Sciatic nerve (tissue), 2 donors: ENCODE results near the gene SPACDR. TPM values are rescaled to one million over a fixed set of nuclear protein-coding genes. Genes with fewer than 3 reads are reported as not detected.
A peak's percentile ranks its signal among the peaks of the same experiment; 100 is the strongest.
"Not testable (repeated sequence)": the region's sequence is repeated elsewhere in the genome, so short reads cannot be mapped to it uniquely, and the experiment has no call there.

Experiments
- ATAC-seq: fragments of 200-7000 bp; cut with Tn5 transposase; one replicate; pipeline ENCODE4 v1.9.1; 2020; ENCODE audit warnings: mild to moderate bottlenecking, moderate library complexity
- DNase-seq: peaks from one replicate; pipeline ENCODE4 v3.0.0-alpha.2; 2020; ENCODE audit warnings: low spot score
- intact Hi-C: fragments of 100-400 bp; cut with DNase I; formaldehyde crosslinking; loops from one replicate; pipeline ENCODE4 v1.14.2; 2022
- total RNA-seq: library from RNA; stranded (reverse); fragmentation: NEBNext Ultra II Directional; extraction: Animal tissue kit (Norgen Biotek cat#: 25700); gene quantifications from one replicate; pipeline ENCODE4 v1.2.1, GENCODE V29; 2021
- donor health status: DM: no; HTN: no; CAD: no.
- donor health status: DM: no; HTN: no; CAD: no.

SPACDR gene
- total RNA-seq, 1 donor from 2014 or later: 3.6 TPM

GRCh38 chr7:100441641-100442535, 22.2 kb downstream of the SPACDR start:
- intact Hi-C loops: no loop called here
- DNase-seq (peak; percentile 53), ATAC-seq (no peak)

GRCh38 chr7:100439244-100439643, 24.8 kb downstream of the SPACDR start:
- intact Hi-C loops, ATAC-seq: not testable (repeated sequence)
- DNase-seq: peak; percentile 35

- ATAC-seq, intact Hi-C loops: not testable (repeated sequence)
- peak; percentile 35 for DNase-seq
Observed at GRCh38 chr7:100438731-100439130, 25.3 kb downstream of the SPACDR start.

GRCh38 chr7:100438172-100438571, 25.9 kb downstream of the SPACDR start:
- intact Hi-C loops: no loop called here
- ATAC-seq: no peak
- DNase-seq: no peak

- intact Hi-C loops: no loop called here
- no peak for ATAC-seq
- peak; percentile 72 for DNase-seq
Observed at GRCh38 chr7:100437150-100438100, 26.6 kb downstream of the SPACDR start.

- intact Hi-C loops: no loop called here
Observed at GRCh38 chr7:100435401-100436304, 28.4 kb downstream of the SPACDR start.

GRCh38 chr7:100434297-100435144, 29.5 kb downstream of the SPACDR start:
- intact Hi-C loops: no loop called here
- ATAC-seq: no peak
- no peak for DNase-seq

More at GRCh38 chr7:100435401-100436304, 28.4 kb downstream of the SPACDR start:
- peak; percentile 71 for DNase-seq
- ATAC-seq: no peak

- ATAC-seq (no peak), DNase-seq (no peak)
- intact Hi-C loops: no loop called here
Observed at GRCh38 chr7:100433592-100434296, 30.3 kb downstream of the SPACDR start.

- intact Hi-C loops: no loop called here
- no peak for DNase-seq
Observed at GRCh38 chr7:100433276-100433591, 30.8 kb downstream of the SPACDR start.

GRCh38 chr7:100432621-100433275, 31.3 kb downstream of the SPACDR start:
- intact Hi-C loops: no loop called here
- DNase-seq (no peak), ATAC-seq (no peak)

More at GRCh38 chr7:100433276-100433591, 30.8 kb downstream of the SPACDR start:
- no peak for ATAC-seq

- intact Hi-C loops: no loop called here
- DNase-seq: no peak
- ATAC-seq: no peak
Observed at GRCh38 chr7:100432053-100432452, 32.0 kb downstream of the SPACDR start.

GRCh38 chr7:100431286-100431735, 32.7 kb downstream of the SPACDR start:
- intact Hi-C loops: no loop called here
- DNase-seq: no peak
- no peak for ATAC-seq

- intact Hi-C loops: no loop called here
Observed at GRCh38 chr7:100430493-100431285, 33.4 kb downstream of the SPACDR start.

GRCh38 chr7:100429637-100430492, 34.2 kb downstream of the SPACDR start, which contains the start of gene MEPCE:
Gene MEPCE (plus strand): TSS chr7:100429831. CDS start chr7:100430019, 188 bp downstream.
- peak; percentile 80 for ATAC-seq
- intact Hi-C loops: no loop called here

More at GRCh38 chr7:100430493-100431285, 33.4 kb downstream of the SPACDR start:
- DNase-seq: no peak
- ATAC-seq: no peak

More at GRCh38 chr7:100429637-100430492, 34.2 kb downstream of the SPACDR start, which contains the start of gene MEPCE:
- DNase-seq: peak; percentile 99
